Keratinocyte (primary cell): ENCODE results near the gene LRCH3.

ENCODE experiments used
- EZH2 ChIP-seq: IDR thresholded peaks from one replicate; pipeline ENCODE4 v1.6.1; 2012; ENCODE audit warnings: inconsistent platforms, mild to moderate bottlenecking, low read length, moderate library complexity
- TF ChIP-seq, protein P1 (sequence below), 3 experiments: IDR thresholded peaks in 1 of 3; conservative IDR thresholded peaks in 1 of 3; optimal IDR thresholded peaks in 1 of 3; 2 replicates in 2 of 3; 3 replicates in 1 of 3; pipeline versions ENCODE3 to v1.5.1; 2011; ENCODE audit warnings: low read length in 3 of 3, mild to moderate bottlenecking in 3 of 3, moderate library complexity in 2 of 3, control low read depth in 1 of 3, inconsistent platforms in 1 of 3; ENCODE audit not compliant: insufficient read depth in 2 of 3; ENCODE audit errors: extremely low read depth in 1 of 3

- TF ChIP-seq EZH2: no peak
- TF ChIP-seq, protein P1, sequence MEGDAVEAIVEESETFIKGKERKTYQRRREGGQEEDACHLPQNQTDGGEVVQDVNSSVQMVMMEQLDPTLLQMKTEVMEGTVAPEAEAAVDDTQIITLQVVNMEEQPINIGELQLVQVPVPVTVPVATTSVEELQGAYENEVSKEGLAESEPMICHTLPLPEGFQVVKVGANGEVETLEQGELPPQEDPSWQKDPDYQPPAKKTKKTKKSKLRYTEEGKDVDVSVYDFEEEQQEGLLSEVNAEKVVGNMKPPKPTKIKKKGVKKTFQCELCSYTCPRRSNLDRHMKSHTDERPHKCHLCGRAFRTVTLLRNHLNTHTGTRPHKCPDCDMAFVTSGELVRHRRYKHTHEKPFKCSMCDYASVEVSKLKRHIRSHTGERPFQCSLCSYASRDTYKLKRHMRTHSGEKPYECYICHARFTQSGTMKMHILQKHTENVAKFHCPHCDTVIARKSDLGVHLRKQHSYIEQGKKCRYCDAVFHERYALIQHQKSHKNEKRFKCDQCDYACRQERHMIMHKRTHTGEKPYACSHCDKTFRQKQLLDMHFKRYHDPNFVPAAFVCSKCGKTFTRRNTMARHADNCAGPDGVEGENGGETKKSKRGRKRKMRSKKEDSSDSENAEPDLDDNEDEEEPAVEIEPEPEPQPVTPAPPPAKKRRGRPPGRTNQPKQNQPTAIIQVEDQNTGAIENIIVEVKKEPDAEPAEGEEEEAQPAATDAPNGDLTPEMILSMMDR (optimal IDR thresholded peaks at IDR 0.05 in 1 of 3, IDR thresholded peaks at IDR 0.05 in 1 of 3, conservative IDR thresholded peaks at IDR 0.05 in 1 of 3; ENCODE audit: extremely low read depth in 1 of 3, insufficient read depth in 2 of 3, low read length in 3 of 3): no peak
Measured at GRCh38 chr3:197746801-197747237, 44.2 kb upstream of the LRCH3 start.
